Endodermal cell (in vitro differentiated cells): ENCODE results near the gene REXO5. TPM values are rescaled to one million over a fixed set of nuclear protein-coding genes. Genes with fewer than 3 reads are reported as not detected.
"Not testable (repeated sequence)": the region's sequence is repeated elsewhere in the genome, so short reads cannot be mapped to it uniquely, and the experiment has no call there.

Experiments
- DNase-seq: peaks from one replicate; pipeline ENCODE4 v3.0.0-alpha.2; 2017
- H3K27ac ChIP-seq: 2 replicates; pipeline ENCODE4 v1.5.1; 2013; ENCODE audit warnings: mild to moderate bottlenecking, low read depth, low read length, moderate library complexity
- H3K27me3 ChIP-seq: 2 replicates; pipeline ENCODE4 v1.6.1; 2013; ENCODE audit warnings: mild to moderate bottlenecking, low read length, moderate library complexity; ENCODE audit not compliant: insufficient read depth, control insufficient read depth, poor library complexity, severe bottlenecking
- H3K36me3 ChIP-seq: 2 replicates; pipeline ENCODE4 v1.7.0; 2013; ENCODE audit warnings: mild to moderate bottlenecking, low read length, moderate library complexity; ENCODE audit not compliant: control insufficient read depth, insufficient read depth
- H3K4me1 ChIP-seq: one replicate; pipeline ENCODE4 v1.7.0; 2013; ENCODE audit warnings: low read length; ENCODE audit not compliant: control insufficient read depth, insufficient read depth
- H3K4me3 ChIP-seq: 2 replicates; pipeline ENCODE4 v1.5.1; 2013; ENCODE audit warnings: mild to moderate bottlenecking, low read length, moderate library complexity
- H3K9ac ChIP-seq: 2 replicates; pipeline ENCODE4 v1.6.1; 2013; ENCODE audit warnings: mild to moderate bottlenecking, low read length, moderate library complexity; ENCODE audit not compliant: poor library complexity, severe bottlenecking; ENCODE audit errors: extremely low read depth
- H3K9me3 ChIP-seq: 2 replicates; pipeline ENCODE4 v1.6.1; 2013; ENCODE audit warnings: mild to moderate bottlenecking, low read length, moderate library complexity; ENCODE audit not compliant: control insufficient read depth
- H3K27ac Mint-ChIP-seq: 2 replicates; pipeline ENCODE4 v1.8.0; 2020; ENCODE audit warnings: mixed read lengths
- H3K27me3 Mint-ChIP-seq: 2 replicates; pipeline ENCODE4 v1.8.0; 2021; ENCODE audit warnings: mild to moderate bottlenecking, mixed read lengths; ENCODE audit not compliant: insufficient read depth
- H3K36me3 Mint-ChIP-seq: 2 replicates; pipeline ENCODE4 v1.8.0; 2020; ENCODE audit warnings: low read depth, mixed read lengths
- H3K4me1 Mint-ChIP-seq: 2 replicates; pipeline ENCODE4 v1.8.0; 2020; ENCODE audit warnings: mixed read lengths
- H3K4me3 Mint-ChIP-seq: 2 replicates; pipeline ENCODE4 v1.8.0; 2020; ENCODE audit warnings: mild to moderate bottlenecking, moderate library complexity, mixed read lengths
- H3K9me3 Mint-ChIP-seq: 2 replicates; pipeline ENCODE4 v1.8.0; 2020; ENCODE audit warnings: mild to moderate bottlenecking, mixed read lengths
- WGBS, 2 experiments: methylation state at CpG; one replicate each; pipeline versions ENCODE4 v1.1.5 to v1.1.7; 2013; ENCODE audit warnings: missing lambda C conversion rate in 2 of 2, mixed read lengths in 1 of 2; ENCODE audit not compliant: insufficient coverage in 1 of 2, insufficient read length in 1 of 2; 5-methylcytosine and 5-hydroxymethylcytosine counted together
- total RNA-seq, 2 donors: library from RNA; stranded (reverse); fragmentation: NEBNext Ultra II Directional in 1 of 2; extraction: Animal tissue kit (Norgen Biotek cat#: 25700) in 1 of 2; gene quantifications; 2 replicates in 1 of 2; 3 replicates in 1 of 2; pipeline ENCODE4 v1.2.1, GENCODE V29; 2021
- TF ChIP-seq, protein P1 (sequence below): fragments of 200-600 bp; sonication (generic); conservative IDR thresholded peaks from 2 replicates; pipeline ENCODE4 v1.5.0; 2021; ENCODE audit warnings: antibody characterized with exemption, mild to moderate bottlenecking

REXO5 gene
- total RNA-seq, 2 donors from 2014 or later: 4.3 to 10.2 TPM

DNA sequence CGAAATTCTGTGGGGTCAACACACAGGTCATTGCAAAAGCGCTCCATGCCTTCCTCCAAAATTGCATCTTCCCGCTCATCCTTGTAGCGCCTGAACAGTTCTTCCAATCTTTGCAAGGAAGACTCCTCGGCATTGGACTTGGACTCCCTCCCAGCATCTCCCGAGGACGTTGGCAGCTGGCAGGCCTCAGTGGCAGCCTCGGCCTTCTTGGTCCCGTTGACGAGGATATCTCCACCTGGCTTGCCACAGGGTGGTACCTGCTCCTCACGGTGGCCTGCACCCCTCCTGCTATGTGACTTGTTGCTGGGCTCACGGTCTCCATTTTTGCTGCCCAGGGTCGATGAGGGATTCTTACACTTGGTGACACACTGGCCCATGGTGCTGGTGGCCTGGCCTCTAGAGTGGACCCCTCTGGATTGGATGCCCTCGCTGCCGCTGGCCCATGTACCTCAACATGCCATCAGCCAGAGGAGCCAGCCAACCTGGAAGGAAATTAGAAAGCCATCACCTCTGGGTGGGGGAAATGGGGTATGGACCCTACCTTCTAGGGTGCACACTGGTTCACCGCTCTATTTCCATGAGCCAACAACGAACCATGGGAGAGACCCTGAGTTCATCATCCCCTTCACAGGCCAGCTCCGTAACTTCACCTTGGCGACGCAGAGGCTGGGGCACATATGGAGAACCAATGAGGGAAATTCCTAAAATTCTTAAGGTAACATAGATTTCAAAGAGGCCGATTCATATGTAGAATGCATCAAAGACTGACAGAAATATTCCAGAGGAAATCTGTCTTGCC, 56.0 kb downstream of the REXO5 start:
- Mint-ChIP-seq H3K4me3 (no peak overlapping the region), H3K27ac (peak overlapping the region; percentile 64), H3K4me1 (peaks cover 23% of the 10 kb centered on the region), H3K27me3 (no peaks in the 10 kb centered on the region), H3K9me3 (no peaks in the 10 kb centered on the region), H3K36me3 (peaks cover 28% of the 10 kb centered on the region)
- TF ChIP-seq, protein P1, sequence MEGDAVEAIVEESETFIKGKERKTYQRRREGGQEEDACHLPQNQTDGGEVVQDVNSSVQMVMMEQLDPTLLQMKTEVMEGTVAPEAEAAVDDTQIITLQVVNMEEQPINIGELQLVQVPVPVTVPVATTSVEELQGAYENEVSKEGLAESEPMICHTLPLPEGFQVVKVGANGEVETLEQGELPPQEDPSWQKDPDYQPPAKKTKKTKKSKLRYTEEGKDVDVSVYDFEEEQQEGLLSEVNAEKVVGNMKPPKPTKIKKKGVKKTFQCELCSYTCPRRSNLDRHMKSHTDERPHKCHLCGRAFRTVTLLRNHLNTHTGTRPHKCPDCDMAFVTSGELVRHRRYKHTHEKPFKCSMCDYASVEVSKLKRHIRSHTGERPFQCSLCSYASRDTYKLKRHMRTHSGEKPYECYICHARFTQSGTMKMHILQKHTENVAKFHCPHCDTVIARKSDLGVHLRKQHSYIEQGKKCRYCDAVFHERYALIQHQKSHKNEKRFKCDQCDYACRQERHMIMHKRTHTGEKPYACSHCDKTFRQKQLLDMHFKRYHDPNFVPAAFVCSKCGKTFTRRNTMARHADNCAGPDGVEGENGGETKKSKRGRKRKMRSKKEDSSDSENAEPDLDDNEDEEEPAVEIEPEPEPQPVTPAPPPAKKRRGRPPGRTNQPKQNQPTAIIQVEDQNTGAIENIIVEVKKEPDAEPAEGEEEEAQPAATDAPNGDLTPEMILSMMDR: no peak
- no peak for DNase-seq
- Histone ChIP-seq H3K9ac (no peak overlapping the region), H3K9me3 (no peaks in the 10 kb centered on the region), H3K27ac (no peak overlapping the region), H3K4me1 (peaks cover 6% of the 10 kb centered on the region), H3K36me3 (peaks cover 30% of the 10 kb centered on the region), H3K27me3 (no peaks in the 10 kb centered on the region), H3K4me3 (no peak overlapping the region)
- WGBS, 2 experiments: 94 to 95% methylated on average over 17 to 21 of the region's 21 CpGs

DNA sequence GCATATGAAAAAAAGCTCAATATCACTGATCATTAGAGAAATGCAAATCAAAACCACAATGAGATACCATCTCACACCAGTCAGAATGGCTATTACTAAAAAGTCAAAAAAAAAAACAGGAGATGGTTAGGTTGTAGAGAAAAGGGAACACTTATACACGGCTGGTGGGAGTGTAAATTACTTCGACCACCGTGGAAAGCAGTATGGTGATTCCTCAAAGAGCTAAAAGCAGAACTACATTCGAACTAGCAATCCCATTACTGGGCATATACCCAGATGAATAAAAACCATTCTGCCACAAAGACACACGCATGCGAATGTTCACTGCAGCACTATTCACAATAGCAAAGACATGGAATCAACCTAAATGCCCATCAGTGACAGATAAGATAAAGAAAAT, 58.0 kb downstream of the REXO5 start:
- H3K27ac Mint-ChIP-seq, H3K4me3 Mint-ChIP-seq: not testable (repeated sequence)
- H3K36me3 Mint-ChIP-seq: peaks cover 25% of the 10 kb centered on the region

GRCh38 chr16:20865420-20866131, 59.2 kb downstream of the REXO5 start:
- TF ChIP-seq, protein P1: no peak
- H3K27ac Mint-ChIP-seq: peak overlapping the region; percentile 81

More for the DNA sequence above, 58.0 kb downstream of the REXO5 start:
- H3K36me3 ChIP-seq: peaks cover 26% of the 10 kb centered on the region
- not testable (repeated sequence) for DNase-seq, H3K27me3 Mint-ChIP-seq, H3K27me3 ChIP-seq, H3K27ac ChIP-seq, H3K4me1 ChIP-seq, H3K9ac ChIP-seq, H3K9me3 Mint-ChIP-seq, H3K4me3 ChIP-seq, H3K9me3 ChIP-seq
- peaks cover 27% of the 10 kb centered on the region for H3K4me1 Mint-ChIP-seq
- 86 to 100% methylated on average over 1 to 6 of the region's 6 CpGs for WGBS, 2 experiments

More at GRCh38 chr16:20865420-20866131, 59.2 kb downstream of the REXO5 start:
- Histone ChIP-seq H3K4me3 (no peak overlapping the region), H3K9ac (no peak overlapping the region), H3K4me1 (peaks cover 12% of the 10 kb centered on the region), H3K36me3 (peaks cover 15% of the 10 kb centered on the region), H3K27me3 (no peaks in the 10 kb centered on the region), H3K9me3 (no peaks in the 10 kb centered on the region), H3K27ac (no peak overlapping the region)
- DNase-seq: no peak
- peaks cover 18% of the 10 kb centered on the region for H3K36me3 Mint-ChIP-seq
- H3K9me3 Mint-ChIP-seq: no peaks in the 10 kb centered on the region
- H3K27me3 Mint-ChIP-seq: no peaks in the 10 kb centered on the region
- H3K4me3 Mint-ChIP-seq: no peak overlapping the region
- H3K4me1 Mint-ChIP-seq: peaks cover 29% of the 10 kb centered on the region
- WGBS, 2 experiments: 96 to 100% methylated on average over 4 to 6 of the region's 6 CpGs
